Adrenal gland (tissue), 5 donors: Measurements from ENCODE around the gene PCDHGB4.

Experiments used
- CTCF ChIP-seq, 6 experiments: fragments of 450-650 bp in 4 of 6; fragments of 200-600 bp in 2 of 6; sonication (generic) in 1 of 6; IDR thresholded peaks; 1 replicate in 5 of 6; 2 replicates in 1 of 6; pipeline versions ENCODE4 v1.5.1 to v1.8.0; 2016 to 2021; ENCODE audit warnings: antibody characterized with exemption in 6 of 6, mild to moderate bottlenecking in 2 of 6, moderate library complexity in 1 of 6
- POLR2A ChIP-seq, 2 donors: fragments of 450-650 bp; IDR thresholded peaks; one replicate each; pipeline ENCODE4 v1.6.1; 2017; ENCODE audit warnings: antibody characterized with exemption in 2 of 2, mild to moderate bottlenecking in 2 of 2, moderate library complexity in 1 of 2
- donor health status: DM: no; HTN: no; CAD: no.

- TF ChIP-seq CTCF (IDR thresholded peaks at IDR 0.05), result no peak
- no peak for TF ChIP-seq POLR2A (IDR thresholded peaks at IDR 0.05)
Observed at GRCh38 chr5:141398608-141399007, 11.1 kb downstream of the PCDHGB4 start.
